HG02885 (cell line): ENCODE results near the gene GIMAP1.
A peak's percentile ranks its signal among the peaks of the same experiment; 100 is the strongest.

Experiments
- ATAC-seq: cut with Tn5 transposase; IDR thresholded peaks from one replicate; pipeline ENCODE4 v1.9.1; 2021; ENCODE audit warnings: mild to moderate bottlenecking; ENCODE audit not compliant: unreplicated experiment, poor library complexity

GIMAP1 gene

GRCh38 chr7:150744041-150744656 lies 27.7 kb downstream of the GIMAP1 start:
- no peak for ATAC-seq

- no peak for ATAC-seq
Observed at GRCh38 chr7:150745086-150745485, 28.7 kb downstream of the GIMAP1 start.

GRCh38 chr7:150745876-150746275 lies 29.5 kb downstream of the GIMAP1 start:
- ATAC-seq: no peak

GRCh38 chr7:150746921-150747320 lies 30.5 kb downstream of the GIMAP1 start:
- ATAC-seq: no peak

- no peak for ATAC-seq
Observed at GRCh38 chr7:150748376-150748775, 32.0 kb downstream of the GIMAP1 start.

- no peak for ATAC-seq
Observed at GRCh38 chr7:150751702-150752101, 35.3 kb downstream of the GIMAP1 start.

- no peak for ATAC-seq
Observed at GRCh38 chr7:150753239-150753638, 36.8 kb downstream of the GIMAP1 start.

- peak; percentile 51 for ATAC-seq
Observed at GRCh38 chr7:150753826-150754603, 37.6 kb downstream of the GIMAP1 start.

- ATAC-seq: no peak
Observed at GRCh38 chr7:150754951-150755350, 38.5 kb downstream of the GIMAP1 start.

GRCh38 chr7:150755473-150756099 lies 39.2 kb downstream of the GIMAP1 start:
- no peak for ATAC-seq

- no peak for ATAC-seq
Observed at GRCh38 chr7:150756166-150756565, 39.8 kb downstream of the GIMAP1 start.

- ATAC-seq: no peak
Observed at GRCh38 chr7:150756858-150757257, 40.4 kb downstream of the GIMAP1 start.

- no peak for ATAC-seq
Observed at GRCh38 chr7:150759479-150759878, 43.1 kb downstream of the GIMAP1 start.

GRCh38 chr7:150766334-150766709 lies 49.9 kb downstream of the GIMAP1 start:
- no peak for ATAC-seq

GRCh38 chr7:150769768-150770167 lies 53.4 kb downstream of the GIMAP1 start:
- ATAC-seq: no peak
